A549 (cell line): ENCODE data around the gene PVALEF. TPM values are rescaled to one million over a fixed set of nuclear protein-coding genes. Genes with fewer than 3 reads are reported as not detected.

Source experiments
- ATAC-seq, 2 experiments: fragments of 200-7000 bp in 1 of 2; fragments of >200 bp in 1 of 2; cut with Nextera tagmentation in 1 of 2; cut with Tn5 transposase in 1 of 2; 3 replicates each; pipeline versions ENCODE4 v1.8.0 to v1.9.1; 2018 to 2020; ENCODE audit warnings: mild to moderate bottlenecking in 1 of 2, moderate library complexity in 1 of 2
- CTCF ChIA-PET: fragments of 300-600 bp; sonication (Branson Sonifier 250); formaldehyde crosslinking; extraction: SDS; loops from one replicate; lab custom pipeline; 2021; ENCODE audit warnings: antibody characterized with exemption, inconsistent platforms; lab: Yijun Ruan, JAX
- POLR2A ChIA-PET: fragments of 350-600 bp; formaldehyde crosslinking; extraction: SDS; loops from one replicate; lab custom pipeline; 2021; ENCODE audit warnings: antibody characterized with exemption, inconsistent platforms; lab: Yijun Ruan, JAX
- DNase-seq, 2 experiments: peaks; one replicate each; pipeline versions ENCODE4 v3.0.0 to v3.0.0-alpha.2; 2011 to 2016; ENCODE audit warnings: low read depth in 1 of 2, low spot score in 1 of 2
- FAIRE-seq: peaks from 2 replicates; lab custom pipeline; 2011; peaks lifted over from hg19 to GRCh38; lab: Jason Lieb, UNC
- H3K27ac ChIP-seq, 2 experiments: fragments of >200 bp; sonication (Bioruptor Twin); formaldehyde crosslinking; 3 replicates each; pipeline ENCODE4 v1.5.1; 2016 to 2017
- H3K4me1 ChIP-seq: fragments of >200 bp; sonication (Bioruptor Twin); formaldehyde crosslinking; 3 replicates; pipeline ENCODE4 v1.6.1; 2016
- H3K4me2 ChIP-seq: fragments of >200 bp; sonication (Bioruptor Twin); formaldehyde crosslinking; 3 replicates; pipeline ENCODE4 v1.6.1; 2016
- H3K4me3 ChIP-seq: fragments of >200 bp; sonication (Bioruptor Twin); formaldehyde crosslinking; 3 replicates; pipeline ENCODE4 v1.5.1; 2016
- H3K9me3 ChIP-seq: fragments of >200 bp; sonication (Bioruptor Twin); formaldehyde crosslinking; 3 replicates; pipeline ENCODE4 v1.6.1; 2016
- CEBPB ChIP-seq, 2 experiments: fragments of >200 bp in 1 of 2; sonication (Bioruptor Twin) in 1 of 2; formaldehyde crosslinking in 1 of 2; IDR thresholded peaks; 2 replicates each; pipeline ENCODE4 v1.6.1; 2012 to 2016
- CHD4 ChIP-seq: fragments of 200-600 bp; sonication (generic); IDR thresholded peaks from 2 replicates; pipeline ENCODE4 v1.6.1; 2016; ENCODE audit warnings: antibody characterized with exemption, mild to moderate bottlenecking, borderline replicate concordance
- EHF ChIP-seq: fragments of 250-450 bp; sonication (Bioruptor Pico); IDR thresholded peaks from 2 replicates; pipeline ENCODE4 v1.5.0; 2020; ENCODE audit warnings: mild to moderate bottlenecking
- HEYL ChIP-seq: fragments of 250-450 bp; sonication (Bioruptor Pico); IDR thresholded peaks from 2 replicates; pipeline ENCODE4 v1.8.0; 2021; ENCODE audit warnings: mild to moderate bottlenecking, moderate library complexity
- HOXB5 ChIP-seq: fragments of 250-450 bp; sonication (Bioruptor Pico); IDR thresholded peaks from 2 replicates; pipeline ENCODE4 v1.5.0; 2020; ENCODE audit warnings: mild to moderate bottlenecking, moderate library complexity
- MYC ChIP-seq: IDR thresholded peaks from 2 replicates; pipeline ENCODE4 v1.6.1; 2012; ENCODE audit warnings: mild to moderate bottlenecking, inconsistent platforms, low read length, improper control_type of control experiment, borderline replicate concordance
- RCOR1 ChIP-seq: fragments of 150-350 bp; IDR thresholded peaks from 2 replicates; pipeline ENCODE4 v1.6.1; 2014; ENCODE audit warnings: antibody characterized with exemption, low read length, low read depth
- REST ChIP-seq: fragments of 200-600 bp; sonication (generic); IDR thresholded peaks from 2 replicates; pipeline ENCODE4 v1.6.1; 2016; ENCODE audit warnings: antibody characterized with exemption, mild to moderate bottlenecking, moderate library complexity
- TFCP2L1 ChIP-seq: fragments of 250-450 bp; sonication (Bioruptor Pico); IDR thresholded peaks from 2 replicates; pipeline ENCODE4 v1.5.0; 2021; ENCODE audit warnings: mild to moderate bottlenecking
- ZFP36 ChIP-seq: fragments of 450-650 bp; IDR thresholded peaks from 2 replicates; pipeline ENCODE4 v1.6.1; 2014; ENCODE audit warnings: borderline replicate concordance; ENCODE audit not compliant: partially characterized antibody
- WGBS: methylation state at CpG from one replicate; pipeline ENCODE4 v1.1.6; 2017; ENCODE audit errors: missing lambda C conversion rate; 5-methylcytosine and 5-hydroxymethylcytosine counted together
- polyA plus RNA-seq, 4 experiments: library from polyadenylated mRNA; depleted of rRNA in 3 of 4; stranded (reverse); fragments of >200 nt; fragmentation: RNase III in 1 of 4; extraction: RNeasy Plus Mini Kit Qiagen cat#74134 plus additional on column Dnase treatment in 1 of 4; gene quantifications; 2 replicates in 3 of 4; 3 replicates in 1 of 4; pipeline ENCODE4 v1.2.3, GENCODE V29; 2011 to 2017
- TF ChIP-seq, protein P1 (sequence below): IDR thresholded peaks from 2 replicates; pipeline ENCODE4 v1.6.1; 2012; ENCODE audit warnings: low read depth, borderline replicate concordance
- TF ChIP-seq, protein P2 (sequence below): fragments of 150-350 bp; IDR thresholded peaks from 2 replicates; pipeline ENCODE4 v1.6.1; 2014; ENCODE audit warnings: low read depth, mild to moderate bottlenecking, low read length

Gene PVALEF
- polyA plus RNA-seq, 2 of the 4 experiments (the other 2 are of a cell fraction), result not detected

- WGBS, result 85% methylated on average over 20 of the region's 22 CpGs
- TF ChIP-seq REST, result no peak
- TF ChIP-seq CHD4, result no peak
- no peak for TF ChIP-seq HOXB5 (CRISPR knock-in tag)
- TF ChIP-seq, protein P1, sequence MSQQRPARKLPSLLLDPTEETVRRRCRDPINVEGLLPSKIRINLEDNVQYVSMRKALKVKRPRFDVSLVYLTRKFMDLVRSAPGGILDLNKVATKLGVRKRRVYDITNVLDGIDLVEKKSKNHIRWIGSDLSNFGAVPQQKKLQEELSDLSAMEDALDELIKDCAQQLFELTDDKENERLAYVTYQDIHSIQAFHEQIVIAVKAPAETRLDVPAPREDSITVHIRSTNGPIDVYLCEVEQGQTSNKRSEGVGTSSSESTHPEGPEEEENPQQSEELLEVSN, result no peak
- no peak for TF ChIP-seq EHF (CRISPR knock-in tag)
- CTCF ChIA-PET, result interaction anchor here (1.1 to 5.5 kb wide), 7 partner anchors 8 to 35 kb away, joined by 3 to 51 read pairs (median 7); no protein-coding TSS in a partner anchor
- no peak overlapping the region for H3K4me3 ChIP-seq
- DNase-seq (no peak), FAIRE-seq (no peak), ATAC-seq (no peak)
- POLR2A ChIA-PET, result no interaction called here
- no peak overlapping the region for H3K27ac ChIP-seq
- no peaks in the 10 kb centered on the region for H3K9me3 ChIP-seq
- H3K4me1 ChIP-seq, result no peaks in the 10 kb centered on the region
- no peak overlapping the region for H3K4me2 ChIP-seq
These were observed 32.3 kb upstream of the PVALEF start for GRCh38 chr17:81132770-81133723.

DNA sequence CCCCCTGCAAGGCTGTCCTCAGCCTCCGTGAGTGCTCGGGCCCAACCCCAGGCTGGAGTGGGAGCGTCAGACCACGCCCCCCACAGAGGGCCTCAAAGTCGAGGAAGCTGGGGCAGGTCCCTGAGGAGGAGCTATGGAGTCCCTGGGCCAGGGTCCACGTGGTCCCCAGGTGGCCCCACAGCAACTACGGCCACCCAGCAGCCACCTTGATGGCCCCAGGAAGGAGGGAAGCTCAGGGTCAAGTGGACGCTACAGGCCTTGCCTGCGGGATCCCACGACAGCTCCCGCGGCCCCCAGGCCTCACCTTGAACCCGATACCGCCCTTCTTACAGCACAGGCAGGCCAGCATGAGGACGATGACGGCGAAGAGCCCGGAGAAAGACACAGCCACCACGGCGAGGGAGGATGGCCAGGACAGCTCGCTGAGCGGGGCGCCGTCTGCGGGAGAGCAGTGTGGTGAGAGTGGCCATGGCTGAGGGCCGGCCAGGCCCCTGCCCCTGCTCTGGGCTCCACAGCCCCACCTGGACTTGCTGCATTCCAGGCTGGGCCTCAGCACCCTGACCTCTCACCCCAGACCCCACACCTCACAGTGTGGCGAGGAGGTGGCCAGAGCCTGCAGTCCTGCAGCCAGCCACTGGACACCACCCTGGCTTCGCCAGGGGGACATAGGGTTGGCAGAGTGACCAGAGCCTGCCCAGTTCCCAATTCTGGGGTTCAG is 31.1 kb upstream of the PVALEF start:
- Histone ChIP-seq H3K4me1 (no peaks in the 10 kb centered on the region), H3K4me2 (no peak overlapping the region), H3K4me3 (no peak overlapping the region), H3K9me3 (no peaks in the 10 kb centered on the region), H3K27ac (no peak overlapping the region)
- POLR2A ChIA-PET, result no interaction called here
- CTCF ChIA-PET, result interaction anchor here (0.6 to 5.5 kb wide), 10 partner anchors 9 to 208 kb away, joined by 3 to 51 read pairs (median 5); no protein-coding TSS in a partner anchor
- WGBS, result 77% methylated on average over 26 of the region's 28 CpGs
- DNase-seq, result no peak
- FAIRE-seq, result no peak
- no peak for TF ChIP-seq HEYL (CRISPR knock-in tag)
- no peak; a peak in 1 of 6 replicates for ATAC-seq

DNA sequence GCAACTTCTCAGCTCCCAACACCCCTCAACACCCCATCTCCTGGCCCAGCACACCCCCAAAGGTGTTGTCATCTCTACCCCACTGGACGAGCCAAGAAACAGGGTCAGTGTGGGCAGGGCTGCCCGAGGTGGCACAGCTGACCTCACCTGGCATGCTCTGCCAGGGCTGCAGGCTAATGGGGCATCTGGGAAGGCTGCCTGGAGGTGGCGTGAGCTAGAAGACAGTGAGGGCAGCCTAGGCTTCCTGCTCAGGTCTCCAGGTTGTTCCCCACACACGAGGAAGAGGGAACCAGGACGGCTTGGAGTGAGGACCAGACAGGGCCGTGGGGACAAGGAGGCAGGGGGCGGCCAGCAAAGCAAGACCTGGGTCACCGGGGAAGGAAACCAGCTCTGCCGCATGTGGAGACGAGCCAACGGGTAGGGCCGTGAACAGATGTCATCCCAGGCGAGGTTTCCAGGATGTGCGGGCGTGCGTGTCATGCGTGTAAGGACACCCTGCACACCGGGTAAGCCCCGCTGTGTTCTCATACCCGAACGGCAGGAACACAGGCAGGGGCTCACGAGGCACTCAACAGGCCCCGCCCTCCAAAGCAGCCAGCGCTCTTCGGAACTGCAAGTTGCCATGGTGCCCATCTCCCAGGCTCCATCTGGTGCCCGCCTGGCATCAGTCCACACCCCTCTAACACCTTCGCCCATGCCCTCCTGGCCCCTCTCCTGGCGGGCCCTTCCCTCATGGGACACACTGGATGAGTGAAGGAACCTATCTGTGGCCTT is 29.6 kb upstream of the PVALEF start:
- no peaks in the 10 kb centered on the region for H3K9me3 ChIP-seq
- no peaks in the 10 kb centered on the region for H3K4me1 ChIP-seq
- ChIA-PET POLR2A (no interaction called here), CTCF (interaction anchor here (0.8 to 5.5 kb wide), 9 partner anchors 7 to 259 kb away, joined by 3 to 51 read pairs (median 5); partner anchors contain the start of gene BAHCC1)
- no peak for FAIRE-seq
- DNase-seq, result no peak
- no peak for TF ChIP-seq CEBPB (IDR thresholded peaks at IDR 0.05)
- TF ChIP-seq ZFP36, result peak; percentile 94
- no peak for TF ChIP-seq CHD4
- H3K27ac ChIP-seq, result no peak overlapping the region
- 73% methylated on average over 27 of the region's 28 CpGs for WGBS
- no peak overlapping the region for H3K4me3 ChIP-seq
- no peak; a peak in 1 of 6 replicates for ATAC-seq
- no peak overlapping the region for H3K4me2 ChIP-seq

GRCh38 chr17:81136366-81136765 is 28.9 kb upstream of the PVALEF start:
- Histone ChIP-seq H3K4me2 (no peak overlapping the region), H3K9me3 (no peaks in the 10 kb centered on the region), H3K4me3 (no peak overlapping the region), H3K27ac (no peak overlapping the region), H3K4me1 (no peaks in the 10 kb centered on the region)
- no peak for FAIRE-seq
- TF ChIP-seq TFCP2L1 (no peak), RCOR1 (no peak), MYC (no peak)
- TF ChIP-seq, protein P2, sequence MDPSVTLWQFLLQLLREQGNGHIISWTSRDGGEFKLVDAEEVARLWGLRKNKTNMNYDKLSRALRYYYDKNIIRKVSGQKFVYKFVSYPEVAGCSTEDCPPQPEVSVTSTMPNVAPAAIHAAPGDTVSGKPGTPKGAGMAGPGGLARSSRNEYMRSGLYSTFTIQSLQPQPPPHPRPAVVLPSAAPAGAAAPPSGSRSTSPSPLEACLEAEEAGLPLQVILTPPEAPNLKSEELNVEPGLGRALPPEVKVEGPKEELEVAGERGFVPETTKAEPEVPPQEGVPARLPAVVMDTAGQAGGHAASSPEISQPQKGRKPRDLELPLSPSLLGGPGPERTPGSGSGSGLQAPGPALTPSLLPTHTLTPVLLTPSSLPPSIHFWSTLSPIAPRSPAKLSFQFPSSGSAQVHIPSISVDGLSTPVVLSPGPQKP, result no peak
- no peak for ATAC-seq
- no peak for DNase-seq
- POLR2A ChIA-PET, result no interaction called here
- 51% methylated on average over 4 of the region's 8 CpGs for WGBS
- CTCF ChIA-PET, result interaction anchor here (0.9 to 2.5 kb wide), 4 partner anchors 18 to 64 kb away, joined by 3 to 7 read pairs (median 5); no protein-coding TSS in a partner anchor
